ENCODE measurements around the gene ARCN1.

- no peak for TF ChIP-seq CTCF (IDR thresholded peaks at IDR 0.05)
- TF ChIP-seq POLR2A (IDR thresholded peaks at IDR 0.05), result no peak
Measured at GRCh38 chr11:118569670-118570069, 2.5 kb upstream of the ARCN1 start.
